Small intestine (tissue), 7 donors: ENCODE data around the gene CDH23. TPM values are rescaled to one million over a fixed set of nuclear protein-coding genes. Genes with fewer than 3 reads are reported as not detected.
"Not testable (repeated sequence)": the region's sequence is repeated elsewhere in the genome, so short reads cannot be mapped to it uniquely, and the experiment has no call there.

Source experiments
- DNase-seq, 2 donors: peaks; one replicate each; pipeline versions ENCODE4 v3.0.0 to v3.0.0-alpha.2; 2013
- FAIRE-seq: peaks from 2 replicates; lab custom pipeline; 2012; peaks lifted over from hg19 to GRCh38; lab: Jason Lieb, UNC
- H3K27ac ChIP-seq, 3 donors: one replicate each; pipeline ENCODE4 v1.5.1; 2013; ENCODE audit warnings: low read length in 2 of 3, mild to moderate bottlenecking in 2 of 3, control low read depth in 1 of 3, inconsistent platforms in 1 of 3, low read depth in 1 of 3, moderate library complexity in 1 of 3
- H3K27me3 ChIP-seq, 3 donors: one replicate each; pipeline ENCODE4 v1.6.1; 2013; ENCODE audit warnings: low read length in 3 of 3, inconsistent platforms in 1 of 3; ENCODE audit not compliant: control insufficient read depth in 3 of 3, insufficient read depth in 3 of 3
- H3K36me3 ChIP-seq, 3 donors: one replicate each; pipeline ENCODE4 v1.6.1; 2013; ENCODE audit warnings: low read length in 3 of 3, inconsistent platforms in 1 of 3, low read depth in 1 of 3, mild to moderate bottlenecking in 1 of 3, moderate library complexity in 1 of 3; ENCODE audit not compliant: control insufficient read depth in 3 of 3, insufficient read depth in 2 of 3
- H3K4me1 ChIP-seq, 3 donors: one replicate each; pipeline ENCODE4 v1.6.1; 2013; ENCODE audit warnings: low read length in 2 of 3, inconsistent platforms in 1 of 3, low read depth in 1 of 3, mild to moderate bottlenecking in 1 of 3, moderate library complexity in 1 of 3; ENCODE audit not compliant: control insufficient read depth in 3 of 3, insufficient read depth in 2 of 3
- H3K4me3 ChIP-seq, 3 donors: one replicate each; pipeline ENCODE4 v1.5.1; 2013; ENCODE audit warnings: low read length in 3 of 3, control low read depth in 1 of 3, inconsistent platforms in 1 of 3, low read depth in 1 of 3, mild to moderate bottlenecking in 1 of 3, moderate library complexity in 1 of 3
- H3K9me3 ChIP-seq, 2 donors: one replicate each; pipeline ENCODE4 v1.6.1; 2013; ENCODE audit warnings: low read depth in 1 of 2, low read length in 1 of 2; ENCODE audit not compliant: control insufficient read depth in 2 of 2, insufficient read depth in 1 of 2
- WGBS, 3 donors: extraction: QIAGEN DNeasy Blood & Tissue Kit; methylation state at CpG; one replicate each; pipeline ENCODE4 v1.1.7; 2013; 5-methylcytosine and 5-hydroxymethylcytosine counted together
- polyA plus RNA-seq, 4 donors: library from polyadenylated mRNA; stranded (reverse) in 3 of 4; unstranded in 1 of 4; fragments of 200-250 nt in 3 of 4; fragments of 120-200 nt in 1 of 4; gene quantifications; one replicate each; pipeline versions ENCODE4 v1.2.1 to v1.2.3, GENCODE V29; 2013
- donor health status: healthy with polysubstance abuse.
- donor health status: control.
- donor health status: control.
- donor health status: Bipolar disorder and iron deficiency.
- donor health status: healthy.

CDH23 gene
- polyA plus RNA-seq, 4 donors: 0.89 to 2.5 (median 1.6) TPM

DNA sequence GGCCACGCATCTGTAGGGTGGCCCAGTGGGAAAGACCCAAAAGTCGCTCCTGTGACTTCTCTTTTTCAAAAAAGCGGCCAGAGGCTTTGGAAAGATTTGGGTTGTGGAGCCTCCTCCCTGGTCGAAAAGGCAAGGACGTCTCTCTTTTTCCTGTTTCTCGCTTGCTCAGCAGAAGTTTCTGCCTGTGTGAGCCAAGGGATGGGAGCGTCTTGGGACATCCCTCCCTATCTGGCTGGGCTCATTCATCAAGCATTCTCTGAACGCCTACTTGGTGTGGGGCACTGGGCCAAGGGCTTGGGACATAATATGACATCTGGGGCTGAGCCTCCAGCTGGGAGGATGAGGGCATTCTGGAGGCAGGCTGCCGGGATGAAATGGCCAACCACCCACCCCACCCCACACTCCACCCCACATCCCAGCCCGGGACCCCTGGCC, 201.9 kb downstream of the CDH23 start:
- Histone ChIP-seq H3K4me1 (peaks cover 4 to 10% (median 8%) of the 10 kb centered on the region in 3 donors), H3K27ac (peak overlapping the region in 2 of 3 donors; percentile 83 to 85), H3K9me3 (no peaks in the 10 kb centered on the region), H3K27me3 (no peaks in the 10 kb centered on the region), H3K4me3 (no peak overlapping the region), H3K36me3 (no peaks in the 10 kb centered on the region)
- DNase-seq: no peak
- FAIRE-seq: no peak
- 54 to 85% (median 75%) methylated on average over 9 to 10 of the region's 10 CpGs for WGBS, 3 donors

DNA sequence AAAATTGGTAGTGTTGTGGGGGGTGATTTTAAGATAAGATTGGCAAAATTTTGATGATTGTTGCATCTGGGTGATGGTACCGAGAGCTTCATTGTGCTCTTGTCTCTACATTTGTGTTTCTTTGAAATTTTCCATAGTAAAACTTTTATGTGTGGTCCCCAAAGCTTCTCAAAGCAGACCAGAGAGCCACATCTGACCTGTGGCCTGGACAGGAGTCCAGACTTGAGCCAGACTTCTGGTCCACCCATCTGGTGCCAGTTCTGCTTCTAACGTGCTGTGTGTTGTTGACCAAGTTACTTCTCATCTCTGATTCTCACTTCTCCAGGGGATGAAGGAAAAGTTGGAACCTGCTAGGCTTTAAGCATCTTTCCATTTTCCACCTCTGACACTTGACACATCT, 202.8 kb downstream of the CDH23 start:
- WGBS, 3 donors: 80 to 83% (median 82%) methylated on average over 2 of the region's 2 CpGs
- no peaks in the 10 kb centered on the region for H3K27me3 ChIP-seq
- FAIRE-seq: no peak

DNA sequence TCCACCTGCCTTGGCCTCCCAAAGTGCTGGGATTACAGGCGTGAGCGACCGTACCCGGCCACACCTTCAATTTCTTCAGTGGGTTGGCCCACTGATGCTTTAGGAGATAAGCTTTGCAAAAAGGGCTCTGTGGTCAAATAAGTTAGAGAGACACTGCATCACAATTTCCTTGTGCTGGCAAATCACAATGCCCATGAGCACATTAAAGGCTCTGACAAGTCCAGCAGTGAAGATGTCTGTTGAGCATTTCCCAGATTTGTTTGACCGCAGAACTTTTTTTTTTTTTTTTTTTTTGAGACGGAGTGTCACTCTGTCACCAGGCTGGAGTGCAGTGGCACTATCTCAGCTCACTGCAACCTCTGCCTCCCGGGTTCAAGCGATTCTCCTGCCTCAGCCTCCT, 203.5 kb downstream of the CDH23 start:
- not testable (repeated sequence) for FAIRE-seq, H3K36me3 ChIP-seq

More for the DNA sequence above, 202.8 kb downstream of the CDH23 start:
- no peak overlapping the region for H3K4me3 ChIP-seq
- H3K27ac ChIP-seq: no peak overlapping the region
- H3K4me1 ChIP-seq: peaks cover 4 to 16% (median 8%) of the 10 kb centered on the region in 3 donors
- no peaks in the 10 kb centered on the region for H3K36me3 ChIP-seq
- H3K9me3 ChIP-seq: no peaks in the 10 kb centered on the region
- no peak for DNase-seq

DNA sequence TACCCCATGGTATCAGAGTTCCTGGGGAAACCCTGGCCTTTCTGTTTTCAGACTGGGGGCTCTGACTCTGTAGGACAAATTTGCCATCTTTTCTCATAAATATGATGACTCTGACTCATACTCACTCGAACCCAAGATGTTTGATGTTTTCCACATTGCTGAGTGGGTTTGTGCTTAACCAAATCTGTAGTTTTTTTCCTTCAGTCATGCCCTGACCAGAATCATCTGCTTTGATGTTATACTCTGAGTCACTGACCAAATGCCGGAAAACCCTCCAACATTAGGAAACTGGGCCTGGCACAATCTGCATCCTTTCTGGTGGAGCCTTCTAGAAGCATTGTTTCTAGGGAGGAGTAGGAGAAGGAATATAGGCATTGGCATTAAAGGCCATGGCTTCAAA, 204.1 kb downstream of the CDH23 start:
- DNase-seq (no peak), FAIRE-seq (no peak)
- Histone ChIP-seq H3K27ac (no peak overlapping the region), H3K36me3 (no peaks in the 10 kb centered on the region), H3K27me3 (no peaks in the 10 kb centered on the region), H3K4me3 (no peak overlapping the region), H3K4me1 (peaks cover 4 to 16% (median 8%) of the 10 kb centered on the region in 3 donors), H3K9me3 (no peaks in the 10 kb centered on the region)
- WGBS, 3 donors: 63 to 85% (median 69%) methylated on average over 2 of the region's 2 CpGs

More for the DNA sequence above, 203.5 kb downstream of the CDH23 start:
- not testable (repeated sequence) for H3K9me3 ChIP-seq, H3K4me3 ChIP-seq, H3K27me3 ChIP-seq, H3K27ac ChIP-seq, DNase-seq
- peaks cover 4 to 16% (median 8%) of the 10 kb centered on the region in 3 donors for H3K4me1 ChIP-seq
- WGBS, 3 donors: 82 to 91% (median 87%) methylated on average over 7 to 8 of the region's 8 CpGs

DNA sequence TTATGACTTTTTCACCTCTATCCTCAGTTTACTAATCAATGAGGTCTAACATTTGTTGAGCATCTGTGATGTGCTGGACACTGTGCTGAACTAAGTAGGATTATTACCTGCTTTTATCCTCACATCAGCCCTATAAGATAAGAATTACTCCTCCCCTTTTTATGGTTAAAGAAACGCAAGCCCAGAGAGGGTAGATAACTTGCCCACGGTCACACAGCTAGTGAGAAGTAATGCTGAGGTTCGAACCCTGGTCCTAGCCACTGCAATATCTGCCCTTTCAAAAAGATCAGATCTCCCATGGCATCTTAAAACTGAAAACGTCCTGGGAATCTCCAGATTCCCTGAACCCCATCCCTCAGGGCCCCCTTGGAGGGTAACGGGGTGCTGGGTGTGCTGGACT, 204.6 kb downstream of the CDH23 start:
- Histone ChIP-seq H3K27ac (no peak overlapping the region), H3K4me1 (peaks cover 4 to 16% (median 8%) of the 10 kb centered on the region in 3 donors), H3K4me3 (no peak overlapping the region), H3K27me3 (no peaks in the 10 kb centered on the region), H3K9me3 (no peaks in the 10 kb centered on the region), H3K36me3 (no peaks in the 10 kb centered on the region)
- DNase-seq (no peak), FAIRE-seq (no peak)
- WGBS, 3 donors: 73 to 83% (median 79%) methylated on average over 5 of the region's 5 CpGs

DNA sequence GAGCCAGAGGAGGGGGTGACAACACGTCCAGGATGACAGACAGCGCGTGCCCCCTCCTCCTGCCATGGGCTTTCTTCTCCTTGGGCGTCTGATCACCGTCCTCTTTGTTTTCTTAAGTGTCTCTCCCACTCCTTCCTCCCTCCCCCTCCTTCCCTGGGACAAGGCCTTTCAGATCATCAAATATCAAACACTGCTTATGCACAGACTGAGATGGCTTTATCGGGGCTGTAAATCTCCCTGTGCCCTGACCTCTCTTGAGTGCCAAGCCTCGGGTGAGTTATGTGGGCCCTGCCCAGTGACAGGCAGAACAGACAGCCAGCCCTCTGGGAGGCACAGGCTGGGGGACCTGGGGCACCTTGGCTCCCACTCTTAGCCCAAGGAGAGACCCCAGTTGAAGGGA, 206.4 kb downstream of the CDH23 start:
- Histone ChIP-seq H3K27me3 (no peaks in the 10 kb centered on the region), H3K4me1 (peaks cover 0 to 13% (median 4%) of the 10 kb centered on the region in 3 donors), H3K9me3 (no peaks in the 10 kb centered on the region), H3K36me3 (no peaks in the 10 kb centered on the region), H3K27ac (peak overlapping the region in 1 of 3 donors; percentile 27), H3K4me3 (no peak overlapping the region)
- 36 to 57% (median 45%) methylated on average over 7 of the region's 7 CpGs for WGBS, 3 donors
- FAIRE-seq (no peak), DNase-seq (peak in 1 of 2 donors; percentile 87)

DNA sequence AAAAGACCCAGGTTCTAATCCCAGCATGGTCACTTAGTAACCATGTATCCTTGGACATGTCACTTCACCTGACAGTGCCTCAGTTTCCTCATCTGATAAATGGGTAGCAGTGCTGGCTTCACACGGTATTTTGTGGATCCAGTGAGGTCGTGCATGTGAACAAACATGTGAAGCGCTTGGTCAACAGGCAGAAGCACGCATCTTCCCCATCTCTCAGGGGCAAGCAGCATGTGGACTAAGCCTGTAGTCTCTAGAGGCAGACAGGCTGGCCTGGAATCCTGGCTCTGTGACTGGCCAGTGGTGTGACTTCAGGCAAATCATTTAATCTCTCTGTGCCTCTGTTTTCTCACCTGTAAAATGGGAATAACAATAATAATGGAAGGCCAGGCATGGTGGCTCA, 207.0 kb downstream of the CDH23 start:
- Histone ChIP-seq H3K4me1 (peaks cover 0 to 9% (median 0%) of the 10 kb centered on the region in 3 donors), H3K27ac (peak overlapping the region in 1 of 3 donors; percentile 27), H3K4me3 (no peak overlapping the region), H3K9me3 (no peaks in the 10 kb centered on the region), H3K27me3 (no peaks in the 10 kb centered on the region), H3K36me3 (no peaks in the 10 kb centered on the region)
- 78 to 90% (median 80%) methylated on average over 4 of the region's 4 CpGs for WGBS, 3 donors
- no peak for DNase-seq
- FAIRE-seq: no peak

DNA sequence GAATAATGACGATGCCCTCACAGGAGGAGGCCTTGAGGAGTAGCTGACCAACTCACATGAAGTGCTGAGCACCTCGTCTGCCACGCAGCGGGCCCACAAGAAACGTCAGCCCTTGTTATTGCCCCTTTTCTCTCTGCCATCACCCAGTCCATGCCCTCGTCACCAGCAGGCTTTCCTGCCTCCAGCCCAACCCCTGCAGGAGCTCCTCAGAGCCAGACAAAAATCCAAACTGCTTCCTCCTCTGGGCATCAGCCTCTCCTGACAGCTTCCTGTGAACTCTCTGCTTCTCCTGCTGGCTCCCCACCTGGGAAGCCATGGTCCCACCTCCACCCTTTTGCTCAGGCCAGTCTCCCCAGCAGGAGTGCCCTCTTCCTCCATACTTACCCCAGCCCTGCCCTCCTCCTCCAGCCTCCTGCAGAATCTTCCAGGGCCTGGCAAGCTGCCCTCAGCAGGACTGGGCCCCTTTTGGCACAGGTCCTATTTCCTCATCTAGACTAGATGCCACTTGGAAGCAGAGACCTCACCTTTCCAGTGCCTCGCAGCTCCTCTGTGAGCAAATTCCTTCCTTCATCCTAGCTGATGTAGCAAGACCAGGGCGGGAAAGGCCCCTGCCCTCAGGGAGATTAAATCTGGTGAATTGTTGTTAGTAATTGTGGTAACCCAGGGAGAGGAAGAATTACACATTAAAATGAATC, 207.8 kb downstream of the CDH23 start:
- Histone ChIP-seq H3K4me1 (peaks cover 0 to 9% (median 0%) of the 10 kb centered on the region in 3 donors), H3K36me3 (no peaks in the 10 kb centered on the region), H3K9me3 (no peaks in the 10 kb centered on the region), H3K4me3 (no peak overlapping the region), H3K27me3 (no peaks in the 10 kb centered on the region), H3K27ac (peak overlapping the region in 1 of 3 donors; percentile 43)
- no peak for FAIRE-seq
- peak; percentile 45 to 81 for DNase-seq
- 58 to 74% (median 70%) methylated on average over 8 of the region's 8 CpGs for WGBS, 3 donors
